ENCODE data around the gene TEKT1.
"Not testable (repeated sequence)": the region's sequence is repeated elsewhere in the genome, so short reads cannot be mapped to it uniquely, and the experiment has no call there.

Gene TEKT1

GRCh38 chr17:6812295-6812694 lies 19.2 kb downstream of the TEKT1 start:
- DNase-seq, result no peak

- DNase-seq, result no peak
These were observed 20.0 kb downstream of the TEKT1 start for GRCh38 chr17:6811510-6811909.

- DNase-seq, result no peak
These were observed 31.0 kb downstream of the TEKT1 start for GRCh38 chr17:6800422-6801027.

GRCh38 chr17:6799738-6800137 lies 31.8 kb downstream of the TEKT1 start:
- DNase-seq, result no peak

GRCh38 chr17:6797718-6798351 lies 33.7 kb downstream of the TEKT1 start:
- DNase-seq, result no peak

- DNase-seq, result no peak
These were observed 34.5 kb downstream of the TEKT1 start for GRCh38 chr17:6796887-6797490.

- DNase-seq, result no peak
These were observed 35.3 kb downstream of the TEKT1 start for GRCh38 chr17:6796017-6796886.

GRCh38 chr17:6793748-6794493 lies 37.6 kb downstream of the TEKT1 start:
- DNase-seq, result no peak

GRCh38 chr17:6789146-6789545 lies 42.4 kb downstream of the TEKT1 start:
- DNase-seq, result no peak

GRCh38 chr17:6787081-6787693 lies 44.3 kb downstream of the TEKT1 start:
- no peak for DNase-seq

- DNase-seq, result no peak
These were observed 44.9 kb downstream of the TEKT1 start for GRCh38 chr17:6786618-6787017.

- no peak for DNase-seq
These were observed 49.3 kb downstream of the TEKT1 start for GRCh38 chr17:6782244-6782643.

- no peak for DNase-seq
These were observed 50.6 kb downstream of the TEKT1 start for GRCh38 chr17:6780886-6781285.

- DNase-seq, result no peak
These were observed 51.5 kb downstream of the TEKT1 start for GRCh38 chr17:6780001-6780400.

- DNase-seq, result no peak
These were observed 52.1 kb downstream of the TEKT1 start for GRCh38 chr17:6779411-6779810.

GRCh38 chr17:6775871-6776405 lies 55.6 kb downstream of the TEKT1 start, which contains the start of gene FBXO39:
FBXO39 (plus strand) TSS chr17:6776215; CDS start chr17:6779869, 3,654 bp downstream.
- DNase-seq, result no peak

GRCh38 chr17:6774906-6775305 lies 56.6 kb downstream of the TEKT1 start:
- DNase-seq, result not testable (repeated sequence)

- no peak for DNase-seq
These were observed 59.5 kb downstream of the TEKT1 start for GRCh38 chr17:6772016-6772415.

GRCh38 chr17:6768447-6768846 lies 63.1 kb downstream of the TEKT1 start:
- no peak for DNase-seq

- DNase-seq, result no peak
These were observed 69.8 kb downstream of the TEKT1 start for GRCh38 chr17:6761779-6762178.

GRCh38 chr17:6757747-6758146 lies 73.8 kb downstream of the TEKT1 start:
- DNase-seq, result no peak
